Retina (tissue), 1 donor: ENCODE results near the gene TXNRD3.
"Not testable (repeated sequence)": the region's sequence is repeated elsewhere in the genome, so short reads cannot be mapped to it uniquely, and the experiment has no call there.

Experiments used
- DNase-seq: peaks from one replicate; pipeline ENCODE4 v3.0.0-alpha.2; 2016

TXNRD3 gene

GRCh38 chr3:126638790-126639189 lies 16.1 kb downstream of the TXNRD3 start:
- no peak for DNase-seq

GRCh38 chr3:126636436-126636835 lies 18.5 kb downstream of the TXNRD3 start:
- no peak for DNase-seq

- no peak for DNase-seq
Observed at GRCh38 chr3:126634803-126635202, 20.1 kb downstream of the TXNRD3 start.

GRCh38 chr3:126630020-126630419 lies 24.9 kb downstream of the TXNRD3 start:
- DNase-seq: no peak

GRCh38 chr3:126625735-126626134 lies 29.2 kb downstream of the TXNRD3 start:
- not testable (repeated sequence) for DNase-seq

- no peak for DNase-seq
Observed at GRCh38 chr3:126622694-126623093, 32.2 kb downstream of the TXNRD3 start.

- DNase-seq: no peak
Observed at GRCh38 chr3:126621627-126622345, 33.1 kb downstream of the TXNRD3 start.

GRCh38 chr3:126621171-126621570 lies 33.8 kb downstream of the TXNRD3 start:
- no peak for DNase-seq

GRCh38 chr3:126620738-126621137 lies 34.2 kb downstream of the TXNRD3 start:
- no peak for DNase-seq

GRCh38 chr3:126618760-126619159 lies 36.2 kb downstream of the TXNRD3 start:
- DNase-seq: no peak

- DNase-seq: no peak
Observed at GRCh38 chr3:126618021-126618420, 36.9 kb downstream of the TXNRD3 start.

- DNase-seq: no peak
Observed at GRCh38 chr3:126617571-126617970, 37.4 kb downstream of the TXNRD3 start.

- DNase-seq: no peak
Observed at GRCh38 chr3:126616931-126617330, 38.0 kb downstream of the TXNRD3 start.

GRCh38 chr3:126613479-126614188 lies 41.3 kb downstream of the TXNRD3 start:
- DNase-seq: no peak

- no peak for DNase-seq
Observed at GRCh38 chr3:126612479-126613205, 42.3 kb downstream of the TXNRD3 start.

GRCh38 chr3:126609909-126610308 lies 45.0 kb downstream of the TXNRD3 start:
- no peak for DNase-seq

- no peak for DNase-seq
Observed at GRCh38 chr3:126607214-126607908, 47.6 kb downstream of the TXNRD3 start.

- no peak for DNase-seq
Observed at GRCh38 chr3:126606001-126606400, 48.9 kb downstream of the TXNRD3 start.

GRCh38 chr3:126604691-126605090 lies 50.2 kb downstream of the TXNRD3 start:
- DNase-seq: no peak

- DNase-seq: no peak
Observed at GRCh38 chr3:126599101-126599500, 55.8 kb downstream of the TXNRD3 start.

GRCh38 chr3:126595479-126595878 lies 59.4 kb downstream of the TXNRD3 start:
- not testable (repeated sequence) for DNase-seq

- not testable (repeated sequence) for DNase-seq
Observed at GRCh38 chr3:126591515-126591914, 63.4 kb downstream of the TXNRD3 start.

- DNase-seq: no peak
Observed at GRCh38 chr3:126582311-126582710, 72.6 kb downstream of the TXNRD3 start.
